NOMO-1 (cell line): ENCODE results near the gene MDH1B.
A peak's percentile ranks its signal among the peaks of the same experiment; 100 is the strongest.
"Not testable (repeated sequence)": the region's sequence is repeated elsewhere in the genome, so short reads cannot be mapped to it uniquely, and the experiment has no call there.

Experiments used
- DNase-seq, 2 experiments: peaks; one replicate each; lab custom pipeline; 2025; ENCODE audit not compliant: unreplicated experiment in 2 of 2; lab: John Stamatoyannopoulos, UW

Gene MDH1B

DNA sequence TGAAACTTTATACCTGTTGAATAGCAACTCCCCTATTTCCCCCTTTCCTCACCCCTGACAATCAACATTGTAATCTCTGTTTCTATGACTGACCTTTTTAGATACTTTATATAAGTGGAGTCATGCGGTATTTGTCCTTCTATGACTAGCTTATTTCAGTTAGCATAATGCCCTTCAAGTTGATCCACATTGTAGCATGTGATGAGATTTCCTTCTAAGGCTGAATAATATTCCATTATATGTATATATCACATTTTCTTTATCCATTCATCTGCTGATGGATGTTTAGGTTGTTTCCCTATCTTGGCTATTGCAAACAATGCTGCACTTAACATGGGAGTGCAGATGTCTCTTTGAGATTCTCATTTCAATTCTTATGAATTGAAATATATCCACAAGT is 9.7 kb upstream of the MDH1B start:
- no peak for DNase-seq

DNA sequence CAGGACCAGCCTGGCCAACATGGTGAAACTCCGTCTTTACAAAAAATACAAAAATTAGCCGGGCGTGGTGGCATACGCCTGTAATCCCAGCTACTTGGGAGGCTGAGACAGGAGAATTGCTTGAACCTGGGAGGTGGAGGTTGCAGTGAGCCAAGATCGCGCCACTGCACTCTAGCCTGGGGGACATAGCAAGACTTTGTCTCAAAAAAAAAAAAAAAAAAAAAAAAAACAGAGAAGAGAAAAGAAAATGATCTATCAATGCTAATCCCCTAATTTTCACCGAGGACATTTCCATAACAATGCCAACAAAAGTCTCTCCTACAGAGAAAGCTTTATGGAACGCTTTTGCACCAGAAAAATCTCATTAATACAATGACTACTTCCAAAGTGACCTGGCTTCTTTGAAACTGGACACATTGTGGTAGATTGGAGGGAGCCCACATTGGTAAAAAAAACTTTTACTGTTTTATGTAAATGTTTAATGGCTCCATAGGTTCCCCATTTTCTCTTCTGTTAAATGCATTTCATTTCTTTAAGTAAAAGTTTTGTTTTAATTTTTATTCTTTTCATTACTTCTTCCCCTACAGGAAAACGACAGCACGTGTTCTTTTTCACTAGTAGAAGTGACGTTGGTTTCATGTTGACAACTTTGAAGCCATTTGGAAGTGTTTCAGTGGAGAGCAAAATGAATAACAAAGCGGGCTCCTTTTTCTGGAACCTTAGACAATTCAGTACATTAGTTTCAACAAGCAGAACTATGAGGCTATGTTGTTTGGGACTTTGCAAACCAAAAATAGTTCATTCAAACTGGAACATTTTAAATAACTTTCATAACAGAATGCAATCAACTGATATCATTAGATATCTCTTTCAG is 1.2 kb upstream of the MDH1B start:
- DNase-seq = no peak

DNA sequence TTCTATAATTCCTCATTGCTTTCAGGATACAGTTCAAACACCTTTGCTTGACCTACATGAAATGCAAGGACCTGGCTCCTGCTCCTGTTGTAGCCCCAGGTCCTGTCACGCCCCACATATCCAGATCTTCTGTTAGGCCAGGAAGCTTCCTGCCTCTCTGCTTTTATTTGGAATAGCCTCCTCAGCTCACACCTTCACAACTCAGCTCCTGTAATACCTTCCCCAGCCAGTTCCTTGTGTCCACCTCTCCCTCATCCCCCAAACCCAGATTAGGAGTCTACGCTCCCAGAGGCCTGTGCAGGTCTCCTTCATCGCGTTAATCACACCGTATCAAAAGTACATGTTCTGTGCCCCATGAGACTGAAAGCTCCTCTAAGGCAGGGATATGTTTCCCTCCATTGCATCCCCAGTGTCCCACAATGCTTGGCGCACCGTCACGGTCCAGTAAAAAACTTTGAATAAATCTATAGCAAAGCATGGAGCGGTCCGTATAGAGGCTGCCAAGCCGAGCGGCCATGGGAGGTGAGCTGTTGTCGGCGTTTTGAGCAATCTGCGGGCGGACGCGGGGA is 371 bp downstream of the MDH1B start:
- DNase-seq = no peak

DNA sequence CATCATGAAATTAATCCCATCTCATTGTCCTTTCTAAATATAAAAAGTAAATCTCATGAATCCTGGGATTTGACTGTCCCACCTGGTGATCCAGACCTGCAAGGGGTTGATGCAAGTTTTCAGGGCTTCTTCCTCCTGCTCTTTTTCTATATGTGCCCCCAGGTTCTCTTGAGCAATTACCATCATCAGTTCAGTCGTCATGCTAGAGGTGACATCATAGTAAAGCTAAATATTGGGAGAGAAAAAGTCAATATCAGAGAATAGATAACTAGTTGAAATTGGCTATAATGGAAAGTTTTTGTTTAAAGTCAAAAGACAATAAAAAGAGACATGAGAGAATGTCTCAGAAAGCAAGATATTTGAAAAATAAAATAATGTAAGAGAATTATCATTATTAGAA is 8.3 kb downstream of the MDH1B start:
- no peak for DNase-seq

DNA sequence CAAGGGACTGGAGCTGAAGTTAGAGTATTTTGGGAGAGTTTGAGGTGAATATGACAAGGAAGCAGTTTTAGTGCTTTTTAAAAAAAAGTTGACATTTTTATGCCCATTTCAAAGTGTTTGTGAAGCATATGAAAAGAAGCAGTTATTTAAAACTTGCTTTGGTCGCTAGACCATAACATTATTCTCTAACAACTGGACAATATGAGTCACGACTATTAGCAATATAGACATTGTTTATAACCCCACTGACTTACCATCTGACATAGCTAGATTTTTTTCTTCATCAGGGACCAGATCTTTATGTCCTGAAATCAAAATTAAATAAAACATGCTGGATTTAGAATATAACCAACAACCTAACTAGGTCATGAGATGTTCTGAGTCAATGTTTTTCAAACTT is 24.3 kb downstream of the MDH1B start:
- no peak for DNase-seq

DNA sequence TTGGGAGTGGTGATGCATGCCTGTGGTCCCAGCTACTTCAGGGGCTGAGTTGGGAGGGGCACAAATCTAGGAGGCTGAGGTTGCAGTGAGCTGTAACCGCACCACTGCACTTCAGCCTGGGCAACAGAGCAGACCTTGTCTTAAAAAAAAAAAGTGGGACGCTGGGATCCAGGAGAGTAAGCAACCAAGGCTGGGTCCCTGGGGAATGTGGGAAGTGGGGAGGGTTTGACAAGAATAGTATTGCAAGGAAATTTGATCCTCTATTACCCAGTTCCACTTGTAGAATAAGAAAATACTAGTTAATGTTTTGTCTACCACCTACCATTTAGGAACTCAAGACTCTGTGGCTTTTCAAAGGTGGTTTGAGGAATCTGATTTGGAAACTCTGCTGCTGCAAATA is 25.9 kb downstream of the MDH1B start:
- DNase-seq = no peak

DNA sequence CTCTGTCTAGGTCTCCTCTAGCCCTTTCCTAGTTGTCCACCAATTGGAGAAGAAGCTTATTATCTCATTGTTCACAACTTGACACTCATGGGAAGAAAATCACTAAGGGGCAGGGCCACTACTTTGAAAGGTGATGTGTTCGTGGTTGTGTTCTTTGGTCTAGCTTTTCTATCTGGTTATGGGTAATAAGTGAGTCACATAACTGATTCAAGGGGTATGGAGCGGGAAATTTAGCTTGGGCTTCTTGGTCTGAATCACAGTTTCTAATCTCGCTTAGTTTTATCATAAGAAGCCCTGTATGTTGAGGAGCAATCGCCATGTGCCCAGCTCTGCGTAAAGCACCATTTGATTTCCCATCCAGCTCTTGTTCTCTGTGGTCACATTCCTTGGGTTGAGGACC is 28.2 kb downstream of the MDH1B start:
- no peak for DNase-seq

DNA sequence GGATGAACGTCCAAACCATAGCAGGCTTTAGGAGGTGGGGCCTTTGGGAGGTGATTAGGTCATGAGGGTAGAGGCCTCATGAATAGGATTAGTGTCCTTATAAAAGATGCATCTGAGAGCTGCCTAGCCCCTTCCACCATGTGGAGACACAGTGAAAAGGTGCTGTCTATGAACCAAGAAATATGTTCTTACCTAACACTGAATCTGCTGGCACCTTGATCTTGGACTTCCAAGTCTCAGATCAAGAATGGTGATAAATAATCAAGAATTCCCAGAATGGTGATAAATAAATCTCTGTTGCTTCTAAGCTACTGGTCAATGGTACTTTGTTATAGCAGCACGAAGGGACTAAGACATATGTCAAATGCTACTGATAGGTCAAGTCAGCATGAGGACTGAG is 31.8 kb downstream of the MDH1B start:
- no peak for DNase-seq

DNA sequence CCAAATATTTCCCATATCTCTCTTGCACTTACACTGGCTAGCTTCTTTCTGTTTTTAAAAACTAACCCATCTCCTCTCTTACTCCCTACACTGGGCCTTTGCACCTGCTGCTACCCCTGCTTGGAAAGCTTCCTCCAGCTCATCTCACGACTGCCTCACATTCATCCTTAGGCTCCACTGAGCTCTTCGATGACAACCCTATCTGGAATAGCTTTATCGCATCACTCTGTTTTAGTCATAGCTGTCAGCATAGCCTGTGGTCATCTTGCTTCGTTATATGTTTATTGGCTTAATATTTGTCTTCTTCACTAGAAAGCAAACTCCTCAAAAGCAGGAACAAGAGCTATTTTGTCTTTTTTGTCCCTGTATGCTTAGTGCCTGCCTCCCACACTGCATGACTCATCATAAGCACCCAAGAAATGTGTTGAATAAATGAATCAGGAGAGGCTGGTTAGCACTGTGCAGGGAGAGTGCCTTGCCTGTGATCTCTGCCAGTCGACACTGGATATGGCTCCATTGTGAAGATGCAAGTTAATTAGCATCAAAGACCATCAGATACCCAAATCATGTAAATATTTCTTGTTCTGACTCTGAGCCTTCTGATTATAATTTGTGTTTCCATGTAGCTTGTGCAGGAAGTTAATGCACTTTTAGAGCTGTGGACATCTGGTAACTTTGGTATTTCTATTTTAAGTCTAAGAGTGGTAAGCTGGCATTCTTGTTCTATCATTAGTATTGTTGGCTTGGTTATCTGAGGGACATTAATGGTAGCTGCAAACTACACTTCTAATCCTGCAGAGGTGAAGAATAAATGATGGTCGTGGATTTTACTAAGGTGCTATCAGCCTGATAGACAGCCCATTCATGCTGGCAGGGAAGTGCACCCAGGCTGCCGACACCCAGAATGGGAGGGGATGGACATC is 36.6 kb downstream of the MDH1B start:
- DNase-seq = no peak

DNA sequence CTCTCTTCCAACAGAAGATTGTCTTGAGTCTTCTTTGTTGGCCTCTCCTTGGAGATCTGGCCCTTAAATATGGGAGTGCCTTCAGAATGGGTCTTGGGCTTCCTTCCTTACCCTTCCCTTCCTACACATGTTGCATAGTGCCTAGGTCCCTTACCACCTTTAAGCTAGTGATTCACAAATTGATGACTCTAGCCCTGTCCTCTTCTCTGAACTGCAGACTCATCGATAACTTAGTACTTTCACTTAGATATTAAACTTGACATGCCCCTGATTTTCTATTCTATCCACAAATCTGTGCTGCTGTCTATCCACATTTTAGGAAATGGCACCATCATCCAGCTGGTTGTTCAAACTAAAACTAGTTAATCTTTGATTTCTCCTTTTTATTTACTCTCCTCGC is 37.8 kb downstream of the MDH1B start:
- no peak for DNase-seq

DNA sequence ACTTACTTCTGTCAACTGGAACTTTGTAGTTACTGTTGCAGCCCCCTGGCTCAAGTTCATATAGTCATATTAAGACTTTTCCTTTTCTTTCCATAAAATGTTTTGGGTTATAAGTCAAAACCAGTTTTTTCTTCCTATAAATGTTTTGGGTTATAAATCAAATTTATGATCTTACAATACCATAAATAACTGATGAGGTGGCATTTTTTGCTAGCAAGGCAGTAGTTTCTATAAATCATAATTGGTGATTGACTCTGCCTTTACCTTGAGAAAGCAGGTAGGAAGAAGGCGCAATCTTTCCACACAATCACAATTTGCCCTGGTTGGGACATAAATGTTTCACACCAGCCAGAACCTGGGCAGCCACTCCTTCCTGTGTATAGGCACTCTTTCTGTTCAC is 41.8 kb downstream of the MDH1B start:
- no peak for DNase-seq

DNA sequence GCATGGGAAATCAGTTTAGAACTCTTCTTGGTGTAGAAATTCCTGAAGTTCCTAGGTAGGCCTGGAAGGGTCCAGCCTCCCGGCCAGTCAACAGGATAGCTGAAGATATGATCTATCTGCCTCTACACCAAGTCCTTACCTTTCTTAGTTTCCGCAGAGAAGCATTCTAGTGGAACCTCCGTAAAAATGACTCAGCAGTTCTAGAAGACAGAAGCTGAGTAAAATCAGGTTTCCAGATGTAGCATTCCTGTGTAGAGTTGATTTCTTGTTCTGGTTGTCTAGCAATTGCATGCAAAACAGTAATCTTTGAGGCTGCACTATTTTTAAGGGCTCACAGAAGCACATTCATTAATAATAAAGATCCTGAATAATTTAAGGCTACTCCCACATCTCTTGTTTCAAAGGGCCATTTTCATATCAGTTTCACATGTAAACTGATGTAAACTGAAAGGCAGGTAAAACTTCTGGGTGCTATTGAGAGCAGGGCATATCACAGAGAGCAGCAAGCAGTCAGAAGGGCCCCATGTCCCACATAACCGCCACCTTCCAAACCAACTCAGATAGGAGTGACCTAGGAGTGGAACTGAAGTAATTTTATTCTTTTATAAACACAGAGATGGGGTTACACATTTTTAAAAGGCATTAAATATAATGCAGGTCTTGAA is 43.7 kb downstream of the MDH1B start:
- no peak for DNase-seq

DNA sequence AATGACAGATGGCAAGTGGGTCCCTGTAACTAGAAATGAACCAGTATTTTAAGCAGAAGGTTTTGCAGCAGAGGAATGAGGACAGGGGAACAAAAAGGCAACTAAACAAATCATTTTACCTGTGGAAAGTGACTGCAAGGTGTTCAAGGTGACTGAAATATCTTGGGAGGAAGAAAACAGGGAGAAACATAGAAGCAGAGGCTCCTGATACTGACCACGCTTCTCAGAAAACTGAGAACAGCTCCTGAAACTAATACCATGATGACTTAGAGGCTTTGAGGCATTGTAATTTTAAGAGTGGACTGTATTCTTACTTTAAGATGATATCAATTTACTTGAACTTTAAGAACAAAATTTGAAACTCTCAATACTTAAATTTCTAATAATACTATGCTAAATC is 46.8 kb downstream of the MDH1B start, which contains the start of gene DYTN:
Gene DYTN (minus strand): TSS at position 101 of the 400 bp plus-strand sequence. CDS start 117 bp downstream, outside the sequence.
- no peak for DNase-seq

DNA sequence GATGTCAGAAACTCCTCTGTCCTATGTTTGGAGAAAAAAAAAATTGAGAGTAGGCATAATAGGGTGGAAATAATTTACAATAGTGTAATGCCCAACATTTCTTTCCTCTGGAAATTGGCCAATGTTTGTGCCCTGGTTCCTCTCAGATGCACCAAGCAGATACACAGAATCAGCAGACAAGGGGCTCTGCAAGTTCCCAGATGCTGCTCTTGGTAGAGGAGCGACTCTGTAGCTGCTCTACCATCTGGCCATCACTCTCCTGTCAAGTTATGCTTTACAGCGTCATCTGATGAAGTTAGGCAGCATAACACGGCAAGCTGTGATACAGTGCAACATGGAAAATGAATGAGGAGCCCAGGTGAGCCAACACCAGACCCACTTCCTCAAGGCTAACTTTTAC is 48.5 kb downstream of the MDH1B start:
- DNase-seq = no peak

DNA sequence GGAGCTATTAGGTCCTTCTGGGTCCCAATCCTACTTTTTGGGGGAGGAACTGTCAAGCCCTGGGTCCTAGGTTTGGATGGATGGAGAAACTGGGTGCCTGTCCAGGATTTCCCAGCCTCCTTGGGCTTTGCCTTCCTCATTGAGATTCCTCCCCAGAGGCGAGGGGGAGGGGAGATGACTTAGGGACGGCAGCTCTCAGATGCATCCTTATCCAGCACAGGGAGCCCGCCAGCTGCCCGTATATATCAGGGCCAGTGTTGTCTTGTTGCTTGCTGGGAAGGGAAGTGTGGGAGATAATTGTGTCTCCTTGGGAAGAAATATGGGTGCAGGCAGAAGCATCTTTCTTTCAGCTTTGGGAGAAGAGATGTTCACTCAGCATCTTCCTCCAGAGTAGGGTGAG is 49.9 kb downstream of the MDH1B start:
- DNase-seq = not testable (repeated sequence)

DNA sequence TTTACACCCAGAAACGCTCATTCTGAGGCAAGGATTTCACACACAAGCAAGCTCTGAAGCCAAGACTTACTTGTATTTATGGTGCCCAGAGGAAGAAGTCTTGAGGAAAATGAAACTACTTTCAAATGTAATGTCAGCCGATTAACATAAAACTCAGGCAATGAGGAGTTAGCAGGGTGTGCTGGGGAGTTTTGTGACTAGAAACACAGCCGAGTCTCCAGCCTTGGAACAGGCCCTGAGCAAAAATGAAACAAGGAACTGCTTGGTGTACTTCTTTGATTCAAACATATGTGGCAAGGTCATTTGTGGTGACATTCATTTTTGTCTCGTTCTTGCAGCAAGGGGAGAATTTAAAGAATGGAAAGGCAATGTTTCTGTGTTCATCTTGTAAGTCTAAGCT is 51.4 kb downstream of the MDH1B start:
- peak; percentile 57 to 63 for DNase-seq

DNA sequence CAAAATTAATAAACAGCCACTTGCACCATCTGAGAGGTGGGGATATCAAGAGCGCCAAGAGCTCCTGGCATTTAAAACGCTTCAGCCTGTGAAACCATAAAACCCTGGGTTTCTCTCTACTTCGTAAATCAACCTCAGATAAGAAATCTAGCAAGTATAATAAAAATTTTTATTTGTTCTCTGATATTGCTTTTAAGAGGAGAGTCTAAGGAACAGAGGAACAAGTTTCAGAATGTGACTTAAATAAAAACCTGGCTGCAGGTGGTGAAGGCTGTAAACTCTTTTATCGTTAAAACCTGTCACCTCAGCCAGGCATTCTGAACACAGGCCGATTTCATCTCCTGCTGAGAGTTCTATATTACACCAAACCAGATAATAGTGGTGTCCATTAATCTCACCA is 56.8 kb downstream of the MDH1B start:
- DNase-seq = no peak

DNA sequence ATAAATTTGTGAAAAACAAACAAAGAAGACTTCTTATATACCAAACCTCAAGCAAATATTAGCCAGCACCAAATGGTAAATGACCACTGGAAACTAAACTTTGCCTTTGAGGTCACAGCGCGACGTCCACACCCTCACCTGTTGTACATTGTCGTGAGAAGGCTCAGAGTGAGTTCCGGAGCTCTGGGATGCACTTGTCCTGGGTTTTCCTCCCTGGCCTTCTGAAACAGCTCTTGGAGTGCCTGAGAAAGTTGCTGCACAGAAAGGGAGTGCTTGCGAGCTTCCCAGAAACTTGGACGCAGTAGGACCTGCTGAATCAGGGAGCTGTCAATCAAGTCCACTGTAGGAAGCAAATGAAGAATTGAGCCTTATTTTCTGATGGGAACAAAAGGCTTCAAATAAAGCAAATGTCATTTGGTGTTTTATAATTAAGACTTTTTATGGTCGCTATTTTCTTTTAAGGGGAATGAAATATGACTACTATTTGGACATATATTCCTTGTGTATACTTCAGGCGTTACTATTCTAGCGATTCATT is 57.9 kb downstream of the MDH1B start:
- DNase-seq = no peak

DNA sequence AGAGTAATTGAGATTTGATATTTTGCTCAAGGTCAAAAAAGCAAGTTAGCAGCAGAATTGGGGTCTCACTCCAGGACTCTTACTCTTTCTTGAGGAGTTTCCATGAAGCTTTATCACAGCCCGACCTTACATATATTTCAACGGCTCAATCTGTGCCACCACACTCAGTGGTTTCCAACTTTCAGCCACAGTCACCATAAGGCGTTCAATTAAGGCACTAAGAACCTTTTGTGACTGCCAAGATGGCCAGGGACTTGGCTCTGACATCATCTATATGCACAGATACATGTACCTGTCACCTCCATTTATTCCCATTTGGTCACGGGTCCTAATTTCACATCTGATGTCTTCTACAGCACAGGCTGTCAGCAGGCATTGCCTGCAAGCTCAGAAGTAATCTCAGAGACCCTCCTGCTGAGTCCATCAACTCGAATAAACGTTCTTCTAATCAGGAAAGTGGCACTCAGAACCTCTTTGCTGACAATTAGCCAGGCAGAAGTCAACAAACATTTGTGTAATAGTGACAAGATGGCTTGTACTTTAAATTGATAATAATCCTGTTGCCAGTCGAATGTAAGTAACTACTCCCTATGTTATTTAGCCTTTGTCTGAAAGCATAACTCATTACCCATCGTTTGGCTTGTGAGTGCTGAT is 63.0 kb downstream of the MDH1B start:
- no peak for DNase-seq

DNA sequence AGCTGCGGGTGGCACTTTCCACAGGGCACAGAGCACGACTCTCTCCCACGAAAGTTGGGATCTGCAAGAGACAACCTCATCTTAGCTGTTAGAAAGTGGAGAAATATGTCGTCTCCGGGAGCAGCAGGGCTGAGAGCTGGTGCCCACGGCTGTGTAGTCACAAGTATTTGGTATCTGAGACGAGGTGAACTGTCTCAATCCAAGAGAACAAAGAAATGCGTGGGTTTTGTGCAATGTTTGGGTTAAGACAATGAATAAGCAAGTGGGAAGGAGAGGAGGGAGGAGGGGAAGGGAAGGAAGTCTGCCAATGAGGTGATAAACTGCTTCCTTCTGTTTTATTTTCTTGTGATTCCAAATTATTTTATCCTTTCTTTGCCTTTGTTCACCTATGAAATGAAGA is 65.0 kb downstream of the MDH1B start:
- DNase-seq = peak in 1 of 2 experiments; percentile 3
